Endothelial cell (in vitro differentiated cells): Measurements from ENCODE around the gene ZNF570. TPM values are rescaled to one million over a fixed set of nuclear protein-coding genes. Genes with fewer than 3 reads are reported as not detected.

ENCODE experiments used
- DNase-seq: peaks from one replicate; pipeline ENCODE4 v3.0.0; 2021; ENCODE audit warnings: low spot score
- H3K27ac Mint-ChIP-seq: one replicate; pipeline ENCODE4 v1.8.0; 2021; ENCODE audit warnings: mixed read lengths, inconsistent platforms; ENCODE audit not compliant: unreplicated experiment
- H3K27me3 Mint-ChIP-seq: one replicate; pipeline ENCODE4 v1.8.0; 2021; ENCODE audit warnings: mild to moderate bottlenecking, moderate library complexity, mixed read lengths, inconsistent platforms; ENCODE audit not compliant: unreplicated experiment
- H3K36me3 Mint-ChIP-seq: one replicate; pipeline ENCODE4 v1.8.0; 2021; ENCODE audit warnings: mild to moderate bottlenecking, low read depth, mixed read lengths, inconsistent platforms; ENCODE audit not compliant: unreplicated experiment
- H3K4me1 Mint-ChIP-seq: one replicate; pipeline ENCODE4 v1.8.0; 2021; ENCODE audit warnings: mild to moderate bottlenecking, mixed read lengths, inconsistent platforms; ENCODE audit not compliant: unreplicated experiment
- H3K4me3 Mint-ChIP-seq: one replicate; pipeline ENCODE4 v1.8.0; 2021; ENCODE audit warnings: mild to moderate bottlenecking, mixed read lengths, inconsistent platforms; ENCODE audit not compliant: unreplicated experiment
- H3K9me3 Mint-ChIP-seq: one replicate; pipeline ENCODE4 v1.8.0; 2021; ENCODE audit warnings: mixed read lengths, inconsistent platforms; ENCODE audit not compliant: unreplicated experiment
- total RNA-seq: library from RNA; stranded (reverse); fragmentation: NEBNext Ultra II Directional; extraction: Animal tissue kit (Norgen Biotek cat#: 25700); gene quantifications from one replicate; pipeline ENCODE4 v1.2.1, GENCODE V29; 2021; ENCODE audit not compliant: unreplicated experiment
- TF ChIP-seq, protein P1 (sequence below): fragments of 200-600 bp; sonication (generic); IDR thresholded peaks from one replicate; pipeline ENCODE4 v1.5.0; 2021; ENCODE audit warnings: antibody characterized with exemption; ENCODE audit not compliant: unreplicated experiment

ZNF570 gene
- total RNA-seq, 1 donor from 2014 or later = 9.5 TPM

DNA sequence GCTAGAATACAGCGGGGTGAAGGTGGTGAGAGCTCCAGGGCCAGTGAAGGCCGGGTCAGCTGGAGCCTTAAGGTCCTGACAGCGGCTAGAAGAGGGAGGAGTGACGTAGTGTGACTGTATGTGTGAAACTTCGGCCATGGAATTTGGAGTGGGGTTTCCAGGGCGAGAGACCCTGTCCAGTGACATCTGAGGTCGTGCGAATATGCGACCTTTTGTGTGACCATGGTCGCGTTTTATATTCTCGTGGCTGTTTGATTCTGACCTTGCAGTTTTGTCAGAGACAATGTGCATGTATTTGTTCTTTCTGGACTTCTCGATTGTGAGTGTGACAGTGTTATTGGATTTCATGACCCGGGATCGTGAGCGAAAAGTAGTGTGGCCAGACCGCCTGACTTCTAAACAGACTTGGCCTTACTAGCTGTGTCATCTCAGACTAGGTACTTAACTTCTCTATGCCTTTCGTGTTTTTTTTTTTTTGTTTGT, 1.5 kb upstream of the ZNF570 start:
- peaks cover 20% of the 10 kb centered on the region for H3K9me3 Mint-ChIP-seq
- DNase-seq = no peak
- peaks cover 22% of the 10 kb centered on the region for H3K4me1 Mint-ChIP-seq
- peak overlapping the region; percentile 91 for H3K4me3 Mint-ChIP-seq
- peaks cover 36% of the 10 kb centered on the region for H3K36me3 Mint-ChIP-seq
- H3K27ac Mint-ChIP-seq = peak overlapping the region; percentile 39
- H3K27me3 Mint-ChIP-seq = peaks cover 17% of the 10 kb centered on the region
- TF ChIP-seq, protein P1, sequence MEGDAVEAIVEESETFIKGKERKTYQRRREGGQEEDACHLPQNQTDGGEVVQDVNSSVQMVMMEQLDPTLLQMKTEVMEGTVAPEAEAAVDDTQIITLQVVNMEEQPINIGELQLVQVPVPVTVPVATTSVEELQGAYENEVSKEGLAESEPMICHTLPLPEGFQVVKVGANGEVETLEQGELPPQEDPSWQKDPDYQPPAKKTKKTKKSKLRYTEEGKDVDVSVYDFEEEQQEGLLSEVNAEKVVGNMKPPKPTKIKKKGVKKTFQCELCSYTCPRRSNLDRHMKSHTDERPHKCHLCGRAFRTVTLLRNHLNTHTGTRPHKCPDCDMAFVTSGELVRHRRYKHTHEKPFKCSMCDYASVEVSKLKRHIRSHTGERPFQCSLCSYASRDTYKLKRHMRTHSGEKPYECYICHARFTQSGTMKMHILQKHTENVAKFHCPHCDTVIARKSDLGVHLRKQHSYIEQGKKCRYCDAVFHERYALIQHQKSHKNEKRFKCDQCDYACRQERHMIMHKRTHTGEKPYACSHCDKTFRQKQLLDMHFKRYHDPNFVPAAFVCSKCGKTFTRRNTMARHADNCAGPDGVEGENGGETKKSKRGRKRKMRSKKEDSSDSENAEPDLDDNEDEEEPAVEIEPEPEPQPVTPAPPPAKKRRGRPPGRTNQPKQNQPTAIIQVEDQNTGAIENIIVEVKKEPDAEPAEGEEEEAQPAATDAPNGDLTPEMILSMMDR = no peak

DNA sequence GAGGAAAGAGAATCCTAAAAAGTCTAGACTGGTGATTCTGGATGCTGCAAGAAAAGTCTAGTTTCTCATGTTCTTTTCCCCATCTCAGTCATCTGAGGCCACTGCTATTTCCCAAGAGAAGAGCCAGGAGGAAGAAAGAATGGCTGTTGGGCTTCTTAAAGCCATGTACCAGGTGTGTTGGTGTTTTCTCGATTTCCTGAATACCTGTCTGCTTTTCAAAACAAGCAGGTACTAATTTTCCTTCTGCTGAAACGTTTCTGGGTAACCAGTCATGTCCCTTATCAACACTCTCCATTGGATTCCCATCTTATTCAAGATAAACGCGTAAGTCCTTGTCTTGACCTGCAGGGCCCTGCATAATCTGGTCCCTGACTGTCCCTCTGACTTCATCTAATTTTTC, 1.1 kb downstream of the ZNF570 start:
- Mint-ChIP-seq H3K27me3 (peaks cover 17% of the 10 kb centered on the region), H3K27ac (no peak overlapping the region), H3K36me3 (peaks cover 30% of the 10 kb centered on the region), H3K4me3 (peak overlapping the region; percentile 96), H3K9me3 (peaks cover 15% of the 10 kb centered on the region), H3K4me1 (peaks cover 22% of the 10 kb centered on the region)
- no peak for DNase-seq
- TF ChIP-seq, protein P1 = no peak

DNA sequence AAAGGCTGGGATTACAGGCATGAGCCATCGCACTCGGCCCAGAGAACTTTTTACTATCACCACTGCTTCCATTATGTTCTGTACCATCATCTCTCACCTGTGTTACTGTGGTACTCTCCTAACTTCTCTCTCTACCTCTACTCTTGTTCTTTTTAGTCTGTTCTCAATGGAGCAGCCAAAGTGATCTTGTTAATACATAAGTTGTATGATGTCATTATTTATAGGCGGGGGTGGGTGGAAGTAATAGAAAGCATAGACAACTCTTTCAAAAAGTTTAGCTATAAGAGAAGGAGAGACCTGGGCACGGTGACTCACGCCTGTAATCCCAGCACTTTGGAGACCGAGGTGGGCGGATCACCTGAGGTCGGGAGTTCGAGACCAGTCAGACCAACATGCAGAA, 3.0 kb downstream of the ZNF570 start:
- peaks cover 42% of the 10 kb centered on the region for H3K36me3 Mint-ChIP-seq
- peaks cover 15% of the 10 kb centered on the region for H3K27me3 Mint-ChIP-seq
- peaks cover 17% of the 10 kb centered on the region for H3K4me1 Mint-ChIP-seq
- peaks cover 20% of the 10 kb centered on the region for H3K9me3 Mint-ChIP-seq
- no peak for DNase-seq
- TF ChIP-seq, protein P1 = no peak
- H3K4me3 Mint-ChIP-seq = no peak overlapping the region
- no peak overlapping the region for H3K27ac Mint-ChIP-seq

DNA sequence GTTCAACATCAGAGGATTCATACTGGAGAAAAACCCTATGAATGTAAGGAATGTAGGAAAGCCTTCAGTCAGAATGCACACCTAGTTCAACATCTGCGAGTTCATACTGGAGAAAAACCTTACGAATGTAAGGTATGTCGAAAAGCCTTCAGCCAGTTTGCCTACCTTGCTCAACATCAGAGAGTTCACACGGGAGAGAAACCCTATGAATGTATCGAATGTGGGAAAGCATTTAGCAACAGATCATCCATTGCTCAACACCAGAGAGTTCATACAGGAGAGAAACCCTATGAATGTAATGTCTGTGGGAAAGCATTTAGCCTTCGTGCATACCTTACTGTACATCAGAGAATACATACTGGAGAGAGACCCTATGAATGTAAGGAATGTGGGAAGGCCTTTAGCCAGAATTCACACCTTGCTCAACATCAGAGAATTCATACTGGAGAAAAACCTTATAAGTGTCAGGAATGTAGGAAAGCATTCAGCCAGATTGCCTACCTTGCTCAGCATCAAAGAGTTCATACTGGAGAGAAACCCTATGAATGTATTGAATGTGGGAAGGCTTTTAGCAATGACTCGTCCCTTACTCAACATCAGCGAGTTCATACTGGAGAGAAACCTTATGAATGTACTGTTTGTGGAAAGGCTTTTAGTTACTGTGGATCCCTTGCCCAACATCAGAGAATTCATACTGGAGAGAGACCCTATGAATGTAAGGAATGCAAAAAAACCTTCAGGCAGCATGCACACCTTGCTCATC, 15.4 kb downstream of the ZNF570 start:
- Mint-ChIP-seq H3K4me1 (no peaks in the 10 kb centered on the region), H3K9me3 (peaks cover 57% of the 10 kb centered on the region)
- no peak for DNase-seq

DNA sequence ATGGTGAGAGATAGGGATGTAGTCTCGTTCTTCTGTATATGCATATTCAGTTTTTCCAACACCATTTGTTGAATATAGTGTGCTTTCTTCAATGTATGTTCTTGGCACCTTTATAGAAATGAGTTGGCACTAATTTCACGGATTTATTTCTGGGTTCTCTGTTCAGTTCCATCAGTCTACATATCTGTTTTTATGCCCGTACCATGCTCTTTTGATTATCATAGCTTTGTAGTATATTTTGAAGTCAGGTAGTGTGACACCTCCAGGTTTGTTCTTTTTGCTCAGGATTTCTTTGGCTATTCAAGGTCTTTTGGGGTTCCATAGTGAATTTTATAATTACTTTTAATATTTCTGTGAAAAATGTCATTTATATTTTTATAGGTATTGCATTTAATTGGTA, 23.1 kb downstream of the ZNF570 start:
- no peak overlapping the region for H3K4me3 Mint-ChIP-seq
- TF ChIP-seq, protein P1 = no peak
- H3K36me3 Mint-ChIP-seq = peaks cover 18% of the 10 kb centered on the region
- DNase-seq = no peak
- H3K27ac Mint-ChIP-seq = no peak overlapping the region
- peaks cover 39% of the 10 kb centered on the region for H3K9me3 Mint-ChIP-seq
- no peaks in the 10 kb centered on the region for H3K27me3 Mint-ChIP-seq
- no peaks in the 10 kb centered on the region for H3K4me1 Mint-ChIP-seq

More for the DNA sequence above, 15.4 kb downstream of the ZNF570 start:
- Mint-ChIP-seq H3K27me3 (peaks cover 3% of the 10 kb centered on the region), H3K36me3 (peaks cover 84% of the 10 kb centered on the region), H3K27ac (no peak overlapping the region), H3K4me3 (peak overlapping the region; percentile 84)
- TF ChIP-seq, protein P1 = no peak
